ENCODE measurements around the gene GBF1.

The GBF1 gene

GRCh38 chr10:102384053-102384452 is 138.7 kb downstream of the GBF1 start:
- DNase-seq (ENCODE audit: extremely low spot score): peak; percentile 48
- POLR2A ChIA-PET: interaction anchor here (0.8 kb wide), 1 partner anchor 11 kb away, joined by 4 read pairs; the partner anchor contains the start of gene NFKB2
- CTCF ChIA-PET: interaction anchor here (0.6 to 2.5 kb wide), 10 partner anchors 10 to 191 kb away, joined by 3 to 18 read pairs (median 5); no protein-coding TSS in a partner anchor
- no peak for TF ChIP-seq SP1 (IDR thresholded peaks at IDR 0.05)
- no peak for TF ChIP-seq BHLHE40 (IDR thresholded peaks at IDR 0.05; ENCODE audit: borderline replicate concordance)
- no peak for TF ChIP-seq NFRKB (IDR thresholded peaks at IDR 0.05)
- TF ChIP-seq CTBP1 (IDR thresholded peaks at IDR 0.05; ENCODE audit: borderline replicate concordance): no peak
- no peak for TF ChIP-seq L3MBTL2 (conservative IDR thresholded peaks at IDR 0.05)
- TF ChIP-seq FOXK2 (IDR thresholded peaks at IDR 0.05): no peak

- POLR2A ChIA-PET: no interaction called here
- CTCF ChIA-PET: interaction anchor here (1.0 to 2.5 kb wide), 6 partner anchors 9 to 155 kb away, joined by 4 to 18 read pairs (median 10); no protein-coding TSS in a partner anchor
- DNase-seq (ENCODE audit: extremely low spot score): no peak
- no peak for TF ChIP-seq LEF1 (IDR thresholded peaks at IDR 0.05; ENCODE audit: borderline replicate concordance)
- no peak for TF ChIP-seq PKNOX1 (IDR thresholded peaks at IDR 0.05)
- no peak for TF ChIP-seq CTBP1 (IDR thresholded peaks at IDR 0.05; ENCODE audit: borderline replicate concordance)
- TF ChIP-seq HDGF (IDR thresholded peaks at IDR 0.05; ENCODE audit: borderline replicate concordance): no peak
- no peak for TF ChIP-seq FOXM1 (IDR thresholded peaks at IDR 0.05; ENCODE audit: borderline replicate concordance)
- no peak for TF ChIP-seq FOXK2 (IDR thresholded peaks at IDR 0.05)
- no peak for TF ChIP-seq SP1 (IDR thresholded peaks at IDR 0.05)
- no peak for TF ChIP-seq TARDBP (IDR thresholded peaks at IDR 0.05)
- TF ChIP-seq NFRKB (IDR thresholded peaks at IDR 0.05): no peak
- TF ChIP-seq SUZ12 (IDR thresholded peaks at IDR 0.05): no peak
These were observed 139.5 kb downstream of the GBF1 start for GRCh38 chr10:102384606-102385429.

GRCh38 chr10:102389894-102390293 is 144.6 kb downstream of the GBF1 start:
- TF ChIP-seq ZNF384 (IDR thresholded peaks at IDR 0.05) (no peak), NFRKB (IDR thresholded peaks at IDR 0.05) (no peak), SP1 (IDR thresholded peaks at IDR 0.05) (no peak), L3MBTL2 (conservative IDR thresholded peaks at IDR 0.05) (no peak), BHLHE40 (IDR thresholded peaks at IDR 0.05; ENCODE audit: borderline replicate concordance) (no peak), ARNT (IDR thresholded peaks at IDR 0.05) (no peak), ELF4 (IDR thresholded peaks at IDR 0.05) (no peak), PKNOX1 (IDR thresholded peaks at IDR 0.05) (no peak), LEF1 (IDR thresholded peaks at IDR 0.05; ENCODE audit: borderline replicate concordance) (no peak)
- ChIA-PET POLR2A (interaction anchor here (1.1 kb wide), 1 partner anchor 30 kb away, joined by 3 read pairs; the partner anchor contains the start of gene FBXL15), CTCF (interaction anchor here (0.6 kb wide), 1 partner anchor 49 kb away, joined by 8 read pairs; no protein-coding TSS in a partner anchor)
- no peak for DNase-seq (ENCODE audit: extremely low spot score)

- ChIA-PET CTCF (no interaction called here), POLR2A (no interaction called here)
- no peak for DNase-seq (ENCODE audit: extremely low spot score)
- no peak for TF ChIP-seq PKNOX1 (IDR thresholded peaks at IDR 0.05)
- no peak for TF ChIP-seq HDGF (IDR thresholded peaks at IDR 0.05; ENCODE audit: borderline replicate concordance)
- TF ChIP-seq FOXA1 (IDR thresholded peaks at IDR 0.05): no peak
- no peak for TF ChIP-seq L3MBTL2 (conservative IDR thresholded peaks at IDR 0.05)
- no peak for TF ChIP-seq CTBP1 (IDR thresholded peaks at IDR 0.05; ENCODE audit: borderline replicate concordance)
These were observed 147.0 kb downstream of the GBF1 start for GRCh38 chr10:102392306-102392705.

- TF ChIP-seq LEF1 (IDR thresholded peaks at IDR 0.05; ENCODE audit: borderline replicate concordance): no peak
- no peak for TF ChIP-seq SP1 (IDR thresholded peaks at IDR 0.05)
- TF ChIP-seq HDGF (IDR thresholded peaks at IDR 0.05; ENCODE audit: borderline replicate concordance): no peak
- TF ChIP-seq ARNT (IDR thresholded peaks at IDR 0.05): no peak
- TF ChIP-seq CTBP1 (IDR thresholded peaks at IDR 0.05; ENCODE audit: borderline replicate concordance): no peak
- TF ChIP-seq TARDBP (IDR thresholded peaks at IDR 0.05): no peak
- TF ChIP-seq ZNF384 (IDR thresholded peaks at IDR 0.05): no peak
- no peak for TF ChIP-seq PKNOX1 (IDR thresholded peaks at IDR 0.05)
- no peak for TF ChIP-seq ELF4 (IDR thresholded peaks at IDR 0.05)
- TF ChIP-seq FOXM1 (IDR thresholded peaks at IDR 0.05; ENCODE audit: borderline replicate concordance): no peak
- no peak for TF ChIP-seq SUZ12 (IDR thresholded peaks at IDR 0.05)
- no peak for TF ChIP-seq FOXA1 (IDR thresholded peaks at IDR 0.05)
- no peak for TF ChIP-seq BHLHE40 (IDR thresholded peaks at IDR 0.05; ENCODE audit: borderline replicate concordance)
- TF ChIP-seq L3MBTL2 (conservative IDR thresholded peaks at IDR 0.05): no peak
- TF ChIP-seq FOXK2 (IDR thresholded peaks at IDR 0.05): no peak
- no peak for TF ChIP-seq NFRKB (IDR thresholded peaks at IDR 0.05)
- DNase-seq (ENCODE audit: extremely low spot score): peak; percentile 92
- CTCF ChIA-PET: interaction anchor here (0.6 to 2.7 kb wide), 11 partner anchors 8 to 316 kb away, joined by 3 to 15 read pairs (median 3); no protein-coding TSS in a partner anchor
- POLR2A ChIA-PET: interaction anchor here (1.1 to 3.7 kb wide), 4 partner anchors 10 to 86 kb away, joined by 3 to 17 read pairs (median 4); partner anchors contain the start of genes CUEDC2 and FBXL15
These were observed 148.2 kb downstream of the GBF1 start for GRCh38 chr10:102393411-102394078.
